RWPE2 (cell line): Measurements from ENCODE around the gene LRP1.

Experiments used
- ATAC-seq: fragments of 200-7000 bp; cut with Tn5 transposase; 3 replicates; pipeline ENCODE4 v1.9.1; 2021; ENCODE audit warnings: low read depth
- DNase-seq: peaks from one replicate; pipeline ENCODE4 v3.0.0-alpha.2; 2020; ENCODE audit warnings: low spot score
- H3K27ac ChIP-seq: fragments of 450-650 bp; 2 replicates; pipeline ENCODE4 v1.5.1; 2017; ENCODE audit warnings: mild to moderate bottlenecking; ENCODE audit not compliant: poor library complexity, severe bottlenecking
- H3K27me3 ChIP-seq: fragments of 250-450 bp; sonication (Bioruptor Pico); 2 replicates; pipeline ENCODE4 v1.5.1; 2021; ENCODE audit warnings: mild to moderate bottlenecking, moderate library complexity; ENCODE audit not compliant: insufficient read depth, poor library complexity, severe bottlenecking
- H3K36me3 ChIP-seq: fragments of 250-450 bp; sonication (Bioruptor Pico); 2 replicates; pipeline ENCODE4 v1.5.1; 2020; ENCODE audit warnings: low read depth, mild to moderate bottlenecking, moderate library complexity
- H3K4me1 ChIP-seq: fragments of 250-450 bp; sonication (Bioruptor Pico); 2 replicates; pipeline ENCODE4 v1.5.1; 2021; ENCODE audit warnings: mild to moderate bottlenecking, moderate library complexity; ENCODE audit not compliant: insufficient read depth, poor library complexity, severe bottlenecking
- H3K4me3 ChIP-seq: fragments of 250-450 bp; sonication (Bioruptor Pico); 2 replicates; pipeline ENCODE4 v1.5.1; 2021; ENCODE audit warnings: mild to moderate bottlenecking, moderate library complexity; ENCODE audit not compliant: severe bottlenecking
- H3K9me3 ChIP-seq: fragments of 250-450 bp; sonication (Bioruptor Pico); 2 replicates; pipeline ENCODE4 v1.5.1; 2021; ENCODE audit warnings: mild to moderate bottlenecking, moderate library complexity; ENCODE audit not compliant: severe bottlenecking
- TF ChIP-seq, protein P1 (sequence below): fragments of 450-650 bp; IDR thresholded peaks from one replicate; pipeline ENCODE4 v1.5.1; 2017; ENCODE audit warnings: mild to moderate bottlenecking, moderate library complexity; ENCODE audit not compliant: poor library complexity, severe bottlenecking

Gene LRP1

GRCh38 chr12:57203201-57203600 is 74.9 kb downstream of the LRP1 start:
- H3K4me3 ChIP-seq = no peak overlapping the region
- H3K4me1 ChIP-seq = no peaks in the 10 kb centered on the region
- TF ChIP-seq, protein P1, sequence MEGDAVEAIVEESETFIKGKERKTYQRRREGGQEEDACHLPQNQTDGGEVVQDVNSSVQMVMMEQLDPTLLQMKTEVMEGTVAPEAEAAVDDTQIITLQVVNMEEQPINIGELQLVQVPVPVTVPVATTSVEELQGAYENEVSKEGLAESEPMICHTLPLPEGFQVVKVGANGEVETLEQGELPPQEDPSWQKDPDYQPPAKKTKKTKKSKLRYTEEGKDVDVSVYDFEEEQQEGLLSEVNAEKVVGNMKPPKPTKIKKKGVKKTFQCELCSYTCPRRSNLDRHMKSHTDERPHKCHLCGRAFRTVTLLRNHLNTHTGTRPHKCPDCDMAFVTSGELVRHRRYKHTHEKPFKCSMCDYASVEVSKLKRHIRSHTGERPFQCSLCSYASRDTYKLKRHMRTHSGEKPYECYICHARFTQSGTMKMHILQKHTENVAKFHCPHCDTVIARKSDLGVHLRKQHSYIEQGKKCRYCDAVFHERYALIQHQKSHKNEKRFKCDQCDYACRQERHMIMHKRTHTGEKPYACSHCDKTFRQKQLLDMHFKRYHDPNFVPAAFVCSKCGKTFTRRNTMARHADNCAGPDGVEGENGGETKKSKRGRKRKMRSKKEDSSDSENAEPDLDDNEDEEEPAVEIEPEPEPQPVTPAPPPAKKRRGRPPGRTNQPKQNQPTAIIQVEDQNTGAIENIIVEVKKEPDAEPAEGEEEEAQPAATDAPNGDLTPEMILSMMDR = no peak
- no peak for ATAC-seq
- H3K9me3 ChIP-seq = no peaks in the 10 kb centered on the region
- H3K36me3 ChIP-seq = 0 out of 2 replicates have a peak, but pooled peaks cover 6% of the 10 kb centered on the region
- H3K27ac ChIP-seq = no peak overlapping the region
- no peak for DNase-seq
- no peaks in the 10 kb centered on the region for H3K27me3 ChIP-seq

DNA sequence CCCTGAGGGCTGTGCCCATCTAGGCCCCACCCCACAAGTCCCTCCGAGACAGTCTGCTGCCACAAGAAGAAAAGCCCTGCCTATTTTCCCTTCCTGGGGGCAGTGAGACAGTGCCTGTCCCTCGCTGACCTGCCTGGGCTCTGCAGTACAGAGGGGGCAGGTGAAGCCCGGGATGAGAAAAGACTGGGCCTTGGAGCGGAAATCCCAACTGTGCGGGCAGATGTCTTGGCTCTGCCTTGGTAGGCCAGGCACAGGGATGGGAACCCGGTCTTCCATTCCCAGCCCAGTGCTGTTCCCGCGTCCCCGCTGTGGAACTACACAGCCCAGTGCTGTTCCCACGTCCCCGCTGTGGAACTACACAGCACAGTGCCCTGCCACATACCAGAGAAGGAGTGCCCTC is 75.5 kb downstream of the LRP1 start:
- H3K27me3 ChIP-seq = no peaks in the 10 kb centered on the region
- DNase-seq = no peak
- no peaks in the 10 kb centered on the region for H3K4me1 ChIP-seq
- TF ChIP-seq, protein P1 = no peak
- no peaks in the 10 kb centered on the region for H3K9me3 ChIP-seq
- H3K36me3 ChIP-seq = 0 out of 2 replicates have a peak, but pooled peaks cover 4% of the 10 kb centered on the region
- no peak overlapping the region for H3K27ac ChIP-seq
- no peak for ATAC-seq
- no peak overlapping the region for H3K4me3 ChIP-seq

- no peak for ATAC-seq
- no peak for DNase-seq
- 0 out of 2 replicates have a peak, but pooled peaks cover 4% of the 10 kb centered on the region for H3K36me3 ChIP-seq
- no peak overlapping the region for H3K4me3 ChIP-seq
- no peaks in the 10 kb centered on the region for H3K27me3 ChIP-seq
- H3K4me1 ChIP-seq = no peaks in the 10 kb centered on the region
- TF ChIP-seq, protein P1 = no peak
- no peak overlapping the region for H3K27ac ChIP-seq
- no peaks in the 10 kb centered on the region for H3K9me3 ChIP-seq
Measured at GRCh38 chr12:57204454-57204853, 76.2 kb downstream of the LRP1 start.

DNA sequence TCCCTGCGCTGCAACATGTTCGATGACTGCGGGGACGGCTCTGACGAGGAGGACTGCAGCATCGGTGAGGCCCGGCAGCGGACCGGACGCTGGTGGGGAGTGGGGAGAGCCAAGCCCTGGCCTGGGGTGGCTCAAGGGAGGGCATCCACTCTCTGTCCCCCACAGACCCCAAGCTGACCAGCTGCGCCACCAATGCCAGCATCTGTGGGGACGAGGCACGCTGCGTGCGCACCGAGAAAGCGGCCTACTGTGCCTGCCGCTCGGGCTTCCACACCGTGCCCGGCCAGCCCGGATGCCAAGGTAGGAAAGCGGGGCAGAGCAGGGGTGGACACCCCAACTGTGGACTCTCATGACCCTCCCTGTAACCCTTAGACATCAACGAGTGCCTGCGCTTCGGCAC is 76.9 kb downstream of the LRP1 start:
- H3K36me3 ChIP-seq = 0 out of 2 replicates have a peak, but pooled peaks cover 4% of the 10 kb centered on the region
- H3K4me3 ChIP-seq = no peak overlapping the region
- H3K9me3 ChIP-seq = no peaks in the 10 kb centered on the region
- no peaks in the 10 kb centered on the region for H3K4me1 ChIP-seq
- no peak overlapping the region for H3K27ac ChIP-seq
- no peaks in the 10 kb centered on the region for H3K27me3 ChIP-seq
- DNase-seq (no peak), ATAC-seq (no peak)
- TF ChIP-seq, protein P1 = no peak

GRCh38 chr12:57205931-57206330 is 77.6 kb downstream of the LRP1 start:
- no peak overlapping the region for H3K27ac ChIP-seq
- TF ChIP-seq, protein P1 = no peak
- no peaks in the 10 kb centered on the region for H3K9me3 ChIP-seq
- DNase-seq = no peak
- H3K27me3 ChIP-seq = no peaks in the 10 kb centered on the region
- 0 out of 2 replicates have a peak, but pooled peaks cover 4% of the 10 kb centered on the region for H3K36me3 ChIP-seq
- no peak for ATAC-seq
- no peak overlapping the region for H3K4me3 ChIP-seq
- no peaks in the 10 kb centered on the region for H3K4me1 ChIP-seq
